NCI-H1105 treated with DMSO at 0.1 percent for 48 hours (cell line): ENCODE measurements around the gene PTPN9.
"Not testable (repeated sequence)": the region's sequence is repeated elsewhere in the genome, so short reads cannot be mapped to it uniquely, and the experiment has no call there.

Experiments used
- DNase-seq: peaks from one replicate; lab custom pipeline; 2025; lab: John Stamatoyannopoulos, UW

The PTPN9 gene

DNA sequence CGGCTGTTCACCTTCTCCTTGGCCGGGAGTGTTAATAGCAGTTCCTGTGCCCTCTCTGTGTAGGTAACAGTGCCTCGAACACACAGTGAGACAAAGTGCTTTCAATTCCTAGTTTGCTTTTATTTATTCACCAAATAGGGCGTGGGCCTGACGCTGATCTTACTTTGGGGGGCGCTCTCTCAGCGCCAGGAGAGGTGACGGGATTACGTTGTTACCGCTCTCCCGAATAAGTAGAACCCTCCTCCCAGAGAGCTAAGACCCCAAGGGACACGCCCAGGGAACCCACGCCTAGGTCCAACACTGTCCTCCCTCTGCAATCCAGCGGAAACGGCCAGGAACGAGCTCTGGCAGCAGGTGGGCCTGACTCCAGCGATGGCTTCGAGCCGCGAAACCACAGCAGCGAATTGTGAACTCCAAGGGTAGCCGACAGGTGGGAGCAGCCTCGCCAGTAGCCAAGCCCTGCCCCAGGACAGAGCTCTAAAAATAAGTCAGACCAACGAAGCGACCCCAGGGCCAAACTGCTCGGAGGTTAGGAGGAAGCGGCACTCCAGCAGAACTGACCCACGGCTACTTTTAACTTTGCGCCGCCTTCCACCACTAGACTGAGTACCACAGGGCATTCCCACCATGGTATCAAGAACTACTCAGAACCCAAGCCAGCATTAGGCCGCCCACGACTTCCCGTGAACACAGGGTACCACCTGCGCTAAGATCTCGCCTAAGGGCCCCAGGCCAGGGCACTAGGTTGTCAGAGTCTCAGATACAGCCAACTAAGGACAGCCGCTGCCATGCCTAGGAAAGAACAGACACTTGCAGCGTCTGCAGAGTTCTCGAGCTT is 126.0 kb downstream of the PTPN9 start:
- DNase-seq: peak; percentile 33

DNA sequence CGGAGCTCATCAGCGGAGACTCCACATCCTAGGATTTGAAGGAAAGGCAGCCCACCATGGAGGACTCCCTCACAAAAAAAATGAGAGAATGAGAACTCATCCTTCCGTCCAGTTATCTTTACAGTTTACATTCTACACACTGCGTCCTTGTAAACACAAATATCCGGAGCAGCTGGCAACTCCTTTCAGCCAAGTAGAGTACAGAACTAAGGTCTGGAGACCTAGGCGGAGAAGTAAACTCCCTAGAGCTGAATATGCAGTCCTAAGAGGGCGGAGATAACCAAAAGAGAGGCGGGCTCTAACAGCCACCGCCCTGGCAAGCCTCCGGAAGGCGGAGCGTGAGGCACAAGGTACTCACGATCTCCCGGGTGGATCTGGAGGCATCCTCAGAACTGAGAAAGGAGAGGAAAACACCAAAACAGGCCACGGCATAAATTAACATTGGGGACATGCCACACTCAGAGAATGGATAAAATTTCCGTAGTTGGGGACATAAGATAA is 126.7 kb downstream of the PTPN9 start:
- peak; percentile 55 for DNase-seq

DNA sequence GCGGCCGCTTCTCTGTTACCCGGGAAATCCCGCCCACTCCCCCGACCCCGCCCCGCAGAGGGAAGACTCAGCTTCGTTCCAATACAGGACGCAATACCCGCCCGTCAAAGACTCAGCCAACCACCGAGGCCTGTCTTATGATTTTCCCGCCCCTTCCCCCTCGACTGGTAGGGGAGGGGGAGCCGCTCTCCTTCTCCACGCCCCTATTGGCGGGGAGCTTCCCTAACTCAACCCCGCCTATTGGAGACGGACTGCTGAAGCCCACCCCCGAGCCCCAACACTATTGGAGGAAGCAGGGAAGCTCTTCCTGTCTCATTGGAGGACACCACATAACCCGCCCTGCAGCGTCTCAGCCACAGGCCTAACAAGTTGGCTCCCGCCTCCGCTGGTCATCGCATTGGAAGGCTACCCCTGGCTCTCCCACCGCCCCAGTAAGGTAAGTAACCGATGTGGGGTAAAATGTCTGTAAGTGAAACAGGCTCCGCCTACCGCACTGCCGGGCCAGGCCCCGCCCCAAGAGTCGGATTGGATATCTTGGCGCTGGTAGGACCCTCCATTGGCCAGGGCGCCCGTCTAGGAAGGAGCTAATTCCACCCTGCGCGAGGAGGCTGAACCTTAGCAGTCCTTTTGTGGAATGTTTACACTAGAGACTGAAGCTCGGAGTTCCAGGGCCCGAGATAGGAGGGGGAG is 127.3 kb downstream of the PTPN9 start, which contains the start of gene SIN3A:
Gene SIN3A, minus strand, starts transcription at position 17 of the 690 bp plus-strand sequence. CDS start 21,315 bp downstream, outside the sequence.
- DNase-seq: peak; percentile 96

DNA sequence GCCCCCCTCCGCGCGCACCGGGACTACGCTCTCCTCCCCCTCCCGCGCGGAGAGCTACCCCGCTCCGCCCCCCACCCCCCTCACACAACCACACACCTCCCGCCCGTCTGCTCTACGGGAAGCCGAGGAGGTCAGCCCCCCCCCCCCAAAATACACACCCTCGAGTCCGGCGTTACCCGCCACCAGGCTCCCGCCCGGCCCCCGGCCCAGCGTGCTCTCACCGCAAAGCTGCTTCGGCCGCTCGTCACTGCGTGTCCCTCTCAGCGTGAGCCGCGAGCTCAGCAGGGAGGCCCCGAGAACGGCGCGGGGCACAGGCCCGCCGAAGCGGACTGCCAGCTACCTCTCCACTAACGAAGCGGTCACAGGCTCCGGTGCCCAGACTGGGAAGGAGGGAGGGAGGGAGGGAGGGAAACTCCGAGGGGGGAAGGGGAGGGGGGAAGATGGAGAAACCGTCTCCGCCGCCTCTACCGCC is 127.9 kb downstream of the PTPN9 start:
- DNase-seq: no peak

DNA sequence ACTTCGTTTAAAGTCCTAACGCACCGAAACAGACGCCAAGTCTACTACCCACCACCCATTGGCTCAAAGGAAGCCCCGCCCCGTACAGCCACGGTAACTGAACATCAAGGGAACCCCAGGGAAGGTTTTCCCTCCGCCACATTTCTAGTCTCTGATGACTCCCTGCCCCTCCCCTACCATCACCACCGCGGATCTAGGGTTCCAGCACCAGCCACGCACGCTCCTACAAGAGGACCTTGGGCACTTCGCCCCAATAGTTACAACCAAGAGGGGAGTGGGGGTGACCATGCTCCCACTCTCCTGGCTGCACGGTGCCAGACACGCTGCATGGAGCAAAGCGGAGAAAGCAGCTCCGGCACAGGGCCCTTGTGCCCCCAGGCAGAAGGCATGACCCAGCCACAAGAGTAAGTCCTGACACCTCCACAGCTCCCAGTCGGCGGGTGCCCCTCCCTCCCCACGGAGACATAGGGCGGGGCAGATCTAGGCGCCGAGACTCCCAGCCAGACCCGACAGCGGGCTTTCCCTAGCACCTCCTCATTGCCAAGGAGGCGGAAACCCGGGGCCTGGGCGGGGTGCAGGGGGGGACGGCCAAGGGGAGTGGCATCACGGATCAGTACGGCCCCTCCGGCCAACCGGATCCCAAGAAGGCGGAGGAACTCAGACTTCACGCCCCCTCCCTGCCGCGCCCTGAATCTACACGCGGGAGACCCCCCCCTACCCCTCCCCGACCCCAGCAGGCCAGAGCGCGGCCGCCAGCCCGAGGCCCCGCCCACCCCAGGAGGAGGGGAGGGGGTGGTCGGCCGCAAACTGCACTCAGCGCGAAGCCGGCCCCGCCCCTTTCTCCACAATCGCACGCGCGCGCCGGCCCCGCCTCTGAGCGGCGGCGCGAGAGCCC is 128.6 kb downstream of the PTPN9 start:
- peak; percentile 88 for DNase-seq

DNA sequence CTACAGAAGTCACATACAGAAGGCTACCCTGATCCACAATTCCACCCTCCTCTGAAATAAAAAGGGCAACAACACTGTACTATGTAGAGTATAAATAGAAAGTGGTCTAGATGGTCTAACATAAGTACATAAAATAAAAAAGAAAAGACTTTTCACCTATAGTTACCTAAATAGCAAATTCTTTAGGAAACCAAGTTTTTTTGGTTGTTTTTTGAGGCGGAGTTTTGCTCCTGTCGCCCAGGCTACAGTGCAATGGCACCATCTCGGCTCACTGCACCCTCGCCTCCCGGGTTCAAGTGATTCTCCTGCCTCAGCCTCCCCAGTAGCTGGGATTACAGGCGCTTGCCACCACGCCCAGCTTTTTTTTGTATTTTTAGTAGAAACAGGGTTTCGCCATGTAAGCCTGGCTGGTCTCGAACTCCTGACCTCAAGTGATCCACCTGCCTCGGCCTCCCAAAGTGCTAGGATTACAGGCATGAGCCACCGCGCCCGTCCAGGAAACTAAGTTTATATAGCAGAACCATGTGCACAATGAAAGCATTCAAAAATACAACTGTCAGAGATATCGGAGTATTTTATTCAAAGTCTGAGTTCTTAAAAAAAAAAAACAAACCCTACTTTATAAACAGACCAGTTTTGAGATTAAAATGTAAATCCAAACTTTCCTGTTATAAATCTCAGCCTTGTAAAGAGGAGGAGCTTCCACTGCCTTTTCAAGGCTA is 129.4 kb downstream of the PTPN9 start:
- DNase-seq: no peak

DNA sequence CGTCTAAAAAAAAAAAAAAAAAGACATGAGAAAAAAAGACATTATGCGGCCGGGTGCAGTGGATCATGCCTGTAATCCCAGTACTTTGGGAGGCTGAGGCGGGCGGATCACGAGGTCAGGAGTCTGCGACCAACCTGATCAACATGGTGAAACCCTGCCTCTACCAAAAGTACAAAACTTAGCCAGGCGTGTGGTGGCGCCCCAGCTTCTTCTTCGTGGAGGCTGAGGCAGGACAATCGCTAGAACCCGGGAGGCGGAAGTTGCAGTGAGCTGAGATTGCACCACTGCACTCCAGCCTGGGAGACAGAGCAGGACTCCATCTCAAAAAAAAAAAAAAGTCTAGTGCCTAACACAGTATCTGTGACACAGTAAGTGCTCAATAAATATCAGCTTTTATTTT is 130.9 kb downstream of the PTPN9 start:
- not testable (repeated sequence) for DNase-seq

DNA sequence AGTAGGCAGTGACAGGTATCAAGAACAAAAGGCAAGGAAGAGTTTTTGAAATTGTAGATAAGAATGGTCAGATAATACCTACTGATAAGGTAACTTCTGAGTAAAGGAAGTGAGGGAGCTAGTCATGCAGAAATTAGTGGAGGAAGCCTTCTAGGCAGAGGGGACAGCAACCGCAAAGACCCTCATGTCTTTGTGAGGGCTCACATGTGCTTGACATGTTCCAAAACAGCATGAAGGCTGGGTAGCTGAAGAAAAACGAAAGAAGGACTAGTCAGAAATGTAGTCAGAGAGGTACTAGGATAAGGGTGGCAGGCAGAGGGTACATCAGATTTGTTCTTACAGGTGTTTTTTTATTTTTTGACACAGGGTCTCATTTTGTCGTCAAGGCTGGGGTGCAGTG is 133.0 kb downstream of the PTPN9 start:
- DNase-seq: no peak

DNA sequence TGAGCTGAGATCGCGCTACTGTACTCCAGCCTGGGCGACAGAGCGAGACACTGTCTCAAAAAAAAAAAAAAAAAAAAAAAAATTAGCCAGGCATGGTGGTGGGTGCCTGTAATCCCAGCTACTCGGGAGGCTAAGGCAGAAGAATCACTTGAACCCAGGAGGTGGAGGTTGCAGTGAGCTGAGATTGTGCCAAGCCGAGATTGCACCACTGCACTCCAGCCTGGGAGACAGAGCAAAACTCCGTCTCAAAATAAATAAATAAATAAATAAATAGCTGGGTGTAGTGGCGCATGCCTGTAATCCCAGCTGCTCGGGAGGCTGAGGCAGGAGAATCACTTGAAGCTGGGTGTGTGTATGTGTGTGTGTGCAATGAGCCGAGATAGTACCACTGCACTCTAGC is 133.8 kb downstream of the PTPN9 start:
- DNase-seq: not testable (repeated sequence)

DNA sequence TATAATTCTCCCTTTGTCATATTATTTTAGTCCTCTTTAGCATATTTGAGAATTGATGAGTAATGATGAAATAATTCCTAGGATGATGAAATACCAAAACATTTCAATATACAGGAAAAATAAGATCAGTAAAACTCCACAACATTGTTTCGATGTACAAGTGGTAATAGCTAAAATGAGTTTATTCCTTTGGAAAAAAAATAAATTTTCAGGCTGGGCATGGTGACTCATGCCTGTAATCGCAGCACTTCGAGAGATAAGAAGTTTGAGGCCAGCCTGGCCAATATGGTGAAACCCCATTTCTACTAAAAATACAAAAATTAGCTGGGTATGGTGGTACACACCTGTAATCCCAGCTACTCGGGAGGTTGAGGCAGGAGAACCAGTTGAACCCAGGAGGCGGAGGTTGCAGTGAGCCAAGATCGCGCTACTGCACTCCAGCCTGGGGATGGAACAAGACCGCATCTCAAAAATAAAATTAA is 135.1 kb downstream of the PTPN9 start:
- DNase-seq: not testable (repeated sequence)

DNA sequence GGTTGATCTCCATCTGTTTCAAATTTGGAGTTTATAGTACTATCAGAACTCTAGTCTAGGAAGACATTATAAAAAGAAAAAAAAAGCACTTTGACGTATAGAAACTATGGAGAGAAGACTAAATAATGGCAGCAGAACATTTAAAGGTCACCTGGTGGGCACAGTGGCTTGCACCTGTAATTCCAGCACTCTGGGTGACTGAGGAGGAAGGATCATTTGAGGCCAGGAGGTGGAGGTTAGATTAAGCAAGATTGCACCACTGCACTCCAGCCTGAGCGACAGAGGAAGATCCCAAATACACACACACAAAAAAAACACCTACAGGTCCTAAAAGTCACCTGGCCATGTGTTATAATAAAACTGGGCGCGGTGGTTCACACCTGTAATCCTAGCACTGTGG is 141.4 kb downstream of the PTPN9 start:
- no peak for DNase-seq

DNA sequence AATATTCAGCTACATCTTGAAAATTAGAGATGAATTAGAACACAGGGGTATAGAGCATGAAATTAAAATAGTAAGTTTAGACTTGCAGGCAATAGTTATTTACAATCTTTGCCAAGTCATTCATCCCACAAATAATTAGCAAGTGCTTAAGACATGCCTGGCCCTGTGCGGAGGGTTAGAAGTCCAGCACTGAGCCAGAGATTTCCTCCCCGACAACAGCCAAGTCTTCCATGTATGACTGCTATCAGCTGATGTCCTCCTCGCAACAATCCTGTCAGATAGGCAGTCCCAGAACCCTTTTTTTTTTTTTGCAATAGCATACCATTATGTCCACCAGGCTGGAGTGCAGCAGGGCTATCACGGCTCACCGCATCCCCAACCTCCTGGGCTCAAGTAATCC is 142.2 kb downstream of the PTPN9 start:
- no peak for DNase-seq

DNA sequence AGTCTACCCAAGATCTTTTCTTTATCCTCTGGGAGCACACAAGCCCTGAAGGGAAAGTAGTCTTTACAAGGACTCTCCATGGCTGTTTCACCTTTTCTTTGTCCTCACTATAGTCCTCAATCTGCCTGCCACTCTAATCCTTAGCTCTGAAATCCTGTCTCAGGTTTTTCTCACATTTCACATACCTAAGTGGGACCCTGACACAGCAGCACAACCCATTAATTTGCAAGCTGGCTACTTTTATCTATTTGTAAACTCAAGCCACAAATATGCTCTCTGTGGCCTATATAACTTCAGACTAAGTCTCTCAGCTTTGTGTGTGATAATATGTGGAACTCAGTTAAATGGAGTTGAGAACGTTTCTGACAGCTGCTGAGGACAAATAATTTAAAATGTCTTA is 147.4 kb downstream of the PTPN9 start:
- no peak for DNase-seq

DNA sequence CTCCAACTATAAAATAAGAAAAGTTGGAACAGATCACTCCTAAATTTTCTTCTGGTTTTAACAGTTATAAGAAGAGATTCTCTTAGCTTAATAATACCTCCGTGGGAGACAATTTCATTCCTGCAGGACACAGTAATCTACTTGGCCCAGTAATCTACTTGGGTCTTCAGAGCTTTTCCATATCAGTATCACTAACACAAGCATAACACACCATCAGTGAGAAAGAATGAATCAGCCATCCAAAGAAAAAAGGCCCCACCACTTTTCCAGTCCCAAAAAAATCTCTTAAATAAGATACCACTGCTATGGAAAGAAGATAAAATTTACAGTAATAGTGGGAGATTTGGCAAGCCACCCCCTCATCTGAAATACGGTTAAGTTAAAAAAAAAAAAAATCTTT is 147.8 kb downstream of the PTPN9 start:
- DNase-seq: no peak

DNA sequence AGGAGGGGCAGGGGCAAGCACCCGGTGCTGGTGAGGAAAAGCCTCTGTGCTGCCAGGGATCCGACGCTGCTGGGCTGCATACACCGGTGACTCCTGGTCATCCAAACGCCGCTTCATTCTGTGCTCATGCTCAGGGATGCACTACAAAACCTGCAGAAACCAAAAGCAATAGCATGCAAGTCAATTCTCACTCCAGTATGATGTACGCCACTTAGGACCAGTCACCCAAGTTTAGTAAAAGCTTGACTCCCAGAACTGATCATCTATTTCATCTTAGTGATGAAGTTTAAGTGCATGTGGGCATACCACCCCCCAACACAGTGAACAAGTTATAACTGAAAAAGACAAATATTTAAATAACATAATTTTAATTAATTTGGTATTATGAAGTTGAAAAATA is 148.9 kb downstream of the PTPN9 start:
- no peak for DNase-seq

DNA sequence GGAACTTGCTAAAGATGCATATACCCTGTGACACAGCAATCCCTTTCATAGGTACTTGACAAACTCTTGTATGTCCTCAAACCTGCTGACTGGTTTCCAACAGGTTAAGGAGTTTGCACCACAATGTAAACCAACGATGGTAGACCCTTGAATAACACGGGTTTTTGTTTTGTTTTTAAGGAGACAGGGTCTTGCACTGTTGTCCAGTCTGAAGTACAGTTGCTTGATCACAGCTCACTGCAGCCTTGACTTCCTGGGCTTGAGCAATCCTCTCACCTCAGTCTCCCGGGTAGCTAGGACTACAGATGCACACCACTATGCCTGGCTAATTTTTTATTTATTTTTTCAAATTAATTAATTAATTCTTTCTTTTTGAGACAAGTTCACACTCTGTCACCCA is 151.0 kb downstream of the PTPN9 start:
- no peak for DNase-seq

DNA sequence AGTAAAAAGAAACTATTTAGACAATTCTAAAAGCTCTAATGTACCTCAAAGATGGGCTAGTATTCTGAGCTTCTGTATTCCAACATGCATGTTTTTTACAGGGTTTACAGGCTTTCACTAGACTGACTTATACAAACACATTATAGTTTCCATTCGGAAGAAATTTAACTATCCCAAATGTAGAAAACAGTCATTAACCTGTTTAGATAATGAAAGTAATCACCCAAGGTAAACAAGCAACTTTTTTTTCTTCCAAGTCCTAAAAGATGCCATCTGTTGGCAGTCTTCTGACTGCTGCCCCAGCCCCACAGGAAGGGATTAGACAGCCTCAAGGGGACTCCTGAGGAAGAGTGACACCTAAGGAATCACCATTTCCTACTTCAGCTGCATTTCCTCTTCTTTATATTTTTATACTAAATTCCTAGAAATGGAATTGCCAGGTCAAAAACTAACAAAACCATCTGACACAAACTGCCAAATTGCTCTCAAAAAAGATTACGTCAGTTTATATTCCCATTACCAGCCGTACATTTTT is 153.1 kb downstream of the PTPN9 start:
- DNase-seq: no peak

DNA sequence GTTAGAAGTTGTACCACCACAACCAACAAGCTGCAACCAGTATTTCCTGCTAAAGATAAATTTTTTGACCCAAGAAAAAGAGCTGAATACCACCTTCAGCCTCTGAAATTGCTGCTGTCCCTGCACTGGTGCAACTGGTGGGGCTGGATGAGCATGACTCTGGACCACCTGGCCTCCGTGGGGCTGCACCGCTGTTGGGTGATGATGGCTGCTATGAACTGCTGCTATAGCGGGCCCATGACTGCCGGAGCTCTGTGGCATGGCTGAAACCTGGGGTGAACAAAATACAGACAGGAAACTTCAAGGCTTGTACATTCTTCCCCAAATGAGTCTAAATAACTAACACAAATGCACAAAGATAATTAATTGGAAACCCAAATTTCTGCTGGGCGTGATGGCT is 156.6 kb downstream of the PTPN9 start:
- DNase-seq: no peak

DNA sequence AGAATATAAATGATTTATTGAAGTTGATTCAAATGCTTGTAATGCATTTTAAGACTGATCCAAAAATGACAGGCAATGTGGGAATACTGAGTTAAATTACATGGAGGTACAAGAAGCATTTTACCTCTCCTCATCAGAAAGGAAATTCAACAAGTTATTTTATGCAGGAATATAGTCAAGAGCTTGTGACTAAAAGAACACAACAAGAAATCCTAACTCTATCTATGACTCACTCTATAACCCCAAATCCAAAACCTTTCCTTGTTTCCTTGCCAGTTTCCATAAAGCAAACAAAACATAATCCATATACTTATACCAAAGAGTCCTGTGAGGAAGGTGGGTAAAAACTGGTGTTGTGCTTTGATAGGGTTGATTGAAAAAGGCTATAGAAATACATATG is 158.4 kb downstream of the PTPN9 start:
- DNase-seq: no peak

DNA sequence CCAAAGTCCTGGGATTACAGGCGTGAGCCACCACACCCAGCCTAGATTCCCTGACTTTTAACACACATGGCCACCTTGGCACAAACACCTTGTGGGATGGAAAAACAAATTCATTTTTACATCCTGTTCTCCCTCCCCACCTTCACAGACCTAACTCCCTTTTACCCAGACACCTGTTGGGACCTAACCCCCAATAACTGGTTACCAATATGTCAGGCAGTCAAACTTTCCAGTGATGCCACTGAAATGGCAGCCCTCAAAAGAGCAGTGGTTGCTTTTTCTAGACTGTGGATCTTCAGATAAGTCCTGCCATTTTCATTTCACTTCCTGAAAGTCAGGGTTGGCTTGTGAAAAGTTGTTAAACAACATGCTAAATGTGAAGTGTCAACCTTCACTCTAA is 162.5 kb downstream of the PTPN9 start:
- DNase-seq: no peak
